GM12892 (cell line): Measurements from ENCODE around the gene HCRT.

ENCODE experiments used
- DNase-seq: peaks from one replicate; pipeline ENCODE4 v3.0.0; 2011; ENCODE audit not compliant: insufficient read length
- FAIRE-seq: peaks from 2 replicates; lab custom pipeline; 2011; peaks lifted over from hg19 to GRCh38; lab: Jason Lieb, UNC
- POLR2A ChIP-seq: IDR thresholded peaks from 2 replicates; pipeline ENCODE4 v1.6.1; 2011; ENCODE audit warnings: low read depth, low read length, control low read depth
- POLR2AphosphoS5 ChIP-seq: IDR thresholded peaks from 2 replicates; pipeline ENCODE4 v1.6.1; 2011; ENCODE audit warnings: low read depth, low read length, control low read depth
- TAF1 ChIP-seq: IDR thresholded peaks from 2 replicates; pipeline ENCODE4 v1.6.1; 2011; ENCODE audit warnings: low read depth, mild to moderate bottlenecking, control low read depth, low read length, borderline replicate concordance

Gene HCRT

DNA sequence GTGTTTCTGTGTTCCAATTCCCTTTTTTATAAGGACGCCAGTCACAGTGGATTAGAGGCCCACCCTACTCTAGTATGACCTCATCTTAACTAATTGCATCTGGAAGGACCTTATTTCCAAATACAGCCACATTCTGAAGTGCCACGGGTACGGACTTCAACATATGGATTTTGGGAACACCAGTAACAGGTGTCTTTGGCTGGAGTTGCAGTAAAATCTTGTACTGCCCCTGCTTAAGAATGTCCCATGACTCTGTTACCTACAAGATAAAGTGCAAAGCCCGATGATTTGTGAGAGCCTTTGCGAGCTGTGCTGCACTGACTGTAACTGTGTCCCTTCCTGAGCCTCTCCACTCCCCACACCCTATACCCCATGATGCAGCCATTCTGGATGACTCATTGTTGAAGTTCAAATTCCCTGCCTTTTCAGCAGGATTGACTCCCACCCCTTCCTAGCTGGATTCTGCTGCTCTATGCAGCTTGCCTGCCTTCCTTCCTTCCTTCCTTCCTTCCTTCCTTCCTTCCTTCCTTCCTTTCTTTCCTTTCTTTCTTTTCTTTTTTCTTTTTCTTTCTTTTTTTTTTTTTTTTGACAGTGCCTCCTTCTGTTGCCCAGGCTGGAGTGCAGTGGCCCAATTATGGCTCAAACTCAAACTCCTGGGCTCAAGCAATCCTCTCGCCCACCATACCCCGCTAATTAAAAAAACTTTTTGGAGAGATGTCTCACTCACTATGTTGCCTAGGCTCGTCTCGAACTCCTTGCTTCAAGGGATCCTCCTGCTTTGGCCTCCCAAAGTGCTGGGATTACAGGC, 2.1 kb downstream of the HCRT start:
- TF ChIP-seq TAF1 (no peak), POLR2AphosphoS5 (no peak), POLR2A (no peak)
- DNase-seq: no peak
- no peak for FAIRE-seq

DNA sequence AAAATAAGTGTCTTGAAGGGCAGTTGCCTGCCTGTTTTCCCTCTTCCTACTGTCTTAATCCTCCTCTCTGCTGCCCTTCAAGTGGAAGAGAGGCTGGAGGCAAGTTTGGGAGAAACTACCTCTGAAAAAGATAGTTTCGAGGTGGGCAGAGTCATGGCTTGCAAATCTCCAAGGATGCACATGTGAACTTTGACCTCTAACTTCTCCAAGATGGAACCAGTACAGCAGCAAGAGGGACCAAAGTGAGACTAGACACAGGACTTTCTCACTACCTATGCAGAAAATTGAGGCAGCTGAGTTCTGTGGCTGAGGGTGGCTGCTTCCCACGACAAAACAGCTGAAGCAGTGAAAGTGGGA, 3.4 kb downstream of the HCRT start:
- DNase-seq (no peak), FAIRE-seq (no peak)
- TF ChIP-seq POLR2A (no peak), TAF1 (no peak), POLR2AphosphoS5 (no peak)

DNA sequence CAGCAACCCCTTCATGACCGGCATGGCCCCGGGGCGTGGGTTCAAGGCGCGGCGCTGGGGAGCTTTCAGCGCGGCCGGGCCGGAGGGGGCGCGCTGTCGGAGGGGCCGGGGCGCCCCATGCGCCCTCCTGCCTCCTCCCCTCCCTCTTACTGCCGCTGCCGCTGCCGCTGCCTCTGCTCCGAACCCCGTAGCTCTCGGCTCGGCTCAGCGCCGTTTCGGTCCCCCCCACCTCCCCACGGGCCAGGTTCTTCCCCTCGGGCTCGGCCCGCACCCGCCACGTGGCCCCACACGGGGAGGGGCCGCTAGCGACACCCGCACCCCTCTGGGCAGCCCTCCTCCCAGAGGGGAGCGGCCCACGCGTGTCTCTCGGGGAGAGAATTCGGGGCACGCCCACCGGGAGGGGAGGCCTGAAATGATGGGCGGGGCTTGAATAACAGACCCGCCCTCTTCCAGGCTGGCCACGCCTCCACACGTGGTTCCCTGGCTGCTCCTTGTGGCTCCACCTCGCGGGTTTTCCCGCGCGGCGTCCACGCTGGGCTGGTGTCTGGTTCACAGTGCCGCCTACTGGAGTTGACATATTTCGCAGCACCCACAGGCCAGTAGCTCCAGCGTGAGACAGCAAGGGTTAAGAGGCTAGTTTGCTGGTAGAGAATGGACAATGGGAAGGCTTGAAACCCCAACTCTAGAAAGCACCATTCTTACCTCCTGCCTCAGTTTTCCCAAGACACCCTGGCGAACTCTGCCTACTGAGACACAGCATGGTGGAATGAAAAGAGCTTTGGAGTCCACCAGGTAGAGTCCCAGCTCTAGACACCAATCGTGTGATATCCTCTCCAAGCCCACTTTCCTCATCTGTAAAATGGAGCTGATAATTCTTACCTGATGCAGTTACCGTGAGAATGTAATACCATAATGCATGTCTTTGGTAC, 4.1 kb downstream of the HCRT start, which contains the start of gene KCNH4:
Gene KCNH4, minus strand, starts transcription at position 221 of the 929 bp plus-strand sequence. Its CDS starts 197 bp downstream, at position 24.
- no peak for TF ChIP-seq POLR2A
- no peak for TF ChIP-seq POLR2AphosphoS5
- no peak for TF ChIP-seq TAF1
- DNase-seq (peak; percentile 95), FAIRE-seq (peak; percentile 99)

DNA sequence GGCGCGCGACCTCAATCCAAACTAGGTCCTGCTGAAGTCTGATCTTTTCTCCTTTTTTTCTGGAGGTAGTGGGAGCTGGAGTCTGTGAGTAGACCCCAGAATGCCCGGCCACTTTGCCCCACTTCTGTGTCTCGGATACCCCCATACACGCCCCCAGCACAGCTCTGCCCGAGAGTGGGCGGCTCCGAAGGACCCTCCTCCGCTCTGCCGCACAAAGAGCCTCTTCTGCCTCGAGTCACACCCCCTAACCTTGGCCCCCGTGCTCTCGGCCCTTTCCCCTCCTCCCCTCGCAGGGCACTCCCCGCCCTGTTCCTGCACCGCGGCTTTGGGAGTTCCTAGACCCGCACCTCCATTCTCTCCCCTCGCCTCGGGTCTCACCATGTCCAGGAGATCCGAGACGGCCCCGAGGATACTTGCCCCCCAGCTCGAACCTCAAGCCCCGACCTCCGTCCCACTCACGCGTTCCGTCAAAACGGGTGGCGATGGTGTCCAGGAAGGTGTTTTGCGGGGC, 4.8 kb downstream of the HCRT start:
- no peak for TF ChIP-seq TAF1
- TF ChIP-seq POLR2AphosphoS5: no peak
- TF ChIP-seq POLR2A: no peak
- no peak for DNase-seq

DNA sequence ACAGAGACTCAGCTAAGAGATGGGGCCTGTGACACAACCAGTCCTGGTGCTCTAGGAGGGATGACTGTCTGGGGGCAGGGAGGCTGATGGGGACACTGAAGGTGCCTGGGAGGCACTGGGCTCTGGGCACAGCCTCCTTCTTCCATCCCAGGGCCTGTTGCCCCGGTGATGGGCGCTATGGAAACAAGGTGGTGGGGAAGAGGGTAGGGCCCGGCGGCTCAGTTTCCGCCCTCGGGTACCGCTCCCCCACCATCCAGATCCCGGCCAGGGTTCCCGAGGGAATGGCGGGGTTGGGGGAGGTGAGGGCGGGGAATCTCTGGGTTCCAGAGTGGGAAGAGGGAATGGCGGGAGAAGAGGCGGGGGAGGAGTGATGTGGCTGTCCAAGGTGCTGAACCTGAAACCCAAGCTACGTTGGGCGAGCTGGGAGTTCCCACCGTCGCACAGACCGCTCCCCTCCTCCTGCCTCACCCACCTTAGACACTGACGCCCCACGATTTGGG, 5.3 kb downstream of the HCRT start:
- FAIRE-seq (peak; percentile 70), DNase-seq (no peak)
- TF ChIP-seq POLR2A (no peak), TAF1 (no peak), POLR2AphosphoS5 (no peak)

More for the DNA sequence above, 4.8 kb downstream of the HCRT start:
- FAIRE-seq: no peak

DNA sequence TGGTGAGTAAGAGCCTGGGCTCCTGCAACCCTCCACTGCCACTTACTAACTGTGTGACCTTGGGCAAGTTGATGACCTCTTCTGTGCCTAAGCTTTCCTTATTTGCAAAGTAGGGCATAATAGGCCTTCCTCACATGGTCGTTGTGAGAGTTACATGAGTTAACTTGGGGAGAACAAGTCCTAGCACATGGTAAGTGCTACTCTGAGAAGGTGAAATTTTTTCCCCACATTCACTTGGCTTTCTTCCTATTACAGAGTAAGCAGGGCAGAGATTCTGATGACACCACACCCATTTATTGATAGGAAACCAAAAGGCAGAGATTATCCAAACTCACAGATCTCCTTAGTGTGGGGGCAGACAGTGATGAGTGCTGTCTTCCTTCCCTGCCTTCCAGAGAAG, 5.9 kb downstream of the HCRT start:
- TF ChIP-seq POLR2A: no peak
- TF ChIP-seq TAF1: no peak
- TF ChIP-seq POLR2AphosphoS5: no peak
- peak; percentile 24 for FAIRE-seq
- DNase-seq: no peak

DNA sequence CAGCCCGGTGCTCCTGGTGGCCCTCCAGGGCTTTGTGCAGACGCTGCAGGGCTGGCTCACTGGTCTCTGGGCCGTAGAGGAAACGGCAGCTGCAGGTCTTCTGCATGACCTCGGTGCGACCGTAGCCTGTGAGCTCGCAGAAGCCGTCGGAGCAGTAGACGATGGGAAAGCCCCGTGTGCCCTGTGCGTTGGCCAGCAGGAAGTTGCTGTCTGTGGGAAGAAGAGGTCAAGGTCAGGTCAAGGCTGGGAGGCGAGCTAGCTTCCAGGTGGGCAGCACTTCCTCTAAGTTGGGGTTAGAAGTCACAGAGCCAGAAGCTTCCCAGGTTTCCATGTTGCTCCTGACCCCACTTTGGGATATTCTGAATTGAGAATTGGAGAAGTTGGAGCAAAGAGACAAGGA, 6.4 kb downstream of the HCRT start:
- FAIRE-seq (peak; percentile 95), DNase-seq (peak; percentile 63)
- no peak for TF ChIP-seq TAF1
- no peak for TF ChIP-seq POLR2A
- no peak for TF ChIP-seq POLR2AphosphoS5

DNA sequence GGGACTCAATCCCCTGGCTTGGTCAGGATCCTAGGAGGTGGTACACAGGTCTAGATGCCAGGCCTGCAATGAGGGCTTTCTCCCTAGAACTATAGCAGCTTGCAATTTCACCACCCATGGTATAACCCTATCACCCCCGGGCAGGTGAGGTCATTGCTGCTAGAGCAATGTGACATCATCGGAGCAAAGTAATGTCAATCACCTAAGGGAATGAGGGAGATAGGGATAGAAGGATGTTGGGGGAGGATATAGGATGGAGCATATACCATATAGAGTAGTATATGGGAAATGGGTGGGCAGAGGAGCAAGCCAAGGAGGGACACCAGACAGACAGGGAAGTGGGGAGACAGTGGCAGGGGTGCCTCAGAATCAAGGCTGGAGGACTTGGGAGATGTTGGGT, 7.6 kb downstream of the HCRT start:
- FAIRE-seq (no peak), DNase-seq (no peak)
- TF ChIP-seq POLR2A: no peak
- TF ChIP-seq POLR2AphosphoS5: no peak
- TF ChIP-seq TAF1: no peak

DNA sequence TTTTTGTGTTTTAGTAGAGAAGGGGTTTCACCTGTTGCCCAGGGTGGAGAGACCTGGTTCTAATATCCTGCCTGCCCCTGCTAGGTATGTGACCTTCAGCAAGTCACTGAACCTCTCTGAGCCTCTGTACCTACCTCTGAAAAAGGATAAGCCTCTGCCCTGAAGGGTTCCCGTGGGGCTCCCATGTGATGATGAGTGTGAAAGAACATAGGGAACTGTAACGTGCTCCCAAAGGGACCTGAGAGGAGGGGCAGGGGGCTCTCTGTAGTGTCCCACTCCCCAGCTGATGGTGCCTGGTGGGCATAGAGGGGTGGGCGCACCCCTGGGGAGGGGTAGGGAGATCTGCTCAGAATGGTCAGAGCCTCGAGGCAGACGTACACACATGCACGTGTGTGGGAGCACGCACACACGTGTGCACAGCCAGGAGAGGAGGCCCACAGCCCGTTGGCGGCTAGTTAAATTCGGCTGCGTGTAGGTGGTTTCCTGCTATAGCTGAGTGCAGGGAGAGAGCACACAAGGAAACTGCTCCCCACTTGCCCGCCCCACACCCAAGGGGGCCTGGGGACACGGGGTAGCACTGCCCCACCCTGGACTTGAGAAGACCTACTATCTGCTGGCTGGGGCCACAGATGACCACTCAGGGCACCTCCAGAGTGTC, 11.0 kb downstream of the HCRT start:
- FAIRE-seq (peak; percentile 50), DNase-seq (no peak)

DNA sequence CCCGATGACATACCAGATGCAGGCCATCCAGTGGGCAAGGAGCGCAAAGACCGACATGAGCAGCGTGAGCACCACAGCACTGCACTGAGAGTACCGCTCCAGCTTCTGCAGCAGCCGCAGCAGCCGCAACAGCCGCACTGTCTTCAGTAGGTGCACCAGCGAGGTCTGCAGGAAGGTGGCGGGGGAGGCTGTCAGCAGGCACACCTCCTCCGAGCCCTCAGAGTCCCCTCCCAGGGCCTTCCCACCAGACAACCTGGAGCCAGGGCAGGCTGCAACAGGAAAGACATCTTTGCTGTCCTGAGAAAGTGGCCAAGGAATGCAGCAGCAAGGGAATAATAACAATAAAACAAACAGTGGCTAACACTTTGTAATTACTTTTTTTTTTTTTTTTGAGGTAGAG, 13.4 kb downstream of the HCRT start:
- TF ChIP-seq POLR2AphosphoS5: no peak
- no peak for TF ChIP-seq TAF1
- TF ChIP-seq POLR2A: no peak
- FAIRE-seq: no peak
- no peak for DNase-seq

More for the DNA sequence above, 11.0 kb downstream of the HCRT start:
- no peak for TF ChIP-seq TAF1
- no peak for TF ChIP-seq POLR2AphosphoS5
- no peak for TF ChIP-seq POLR2A

DNA sequence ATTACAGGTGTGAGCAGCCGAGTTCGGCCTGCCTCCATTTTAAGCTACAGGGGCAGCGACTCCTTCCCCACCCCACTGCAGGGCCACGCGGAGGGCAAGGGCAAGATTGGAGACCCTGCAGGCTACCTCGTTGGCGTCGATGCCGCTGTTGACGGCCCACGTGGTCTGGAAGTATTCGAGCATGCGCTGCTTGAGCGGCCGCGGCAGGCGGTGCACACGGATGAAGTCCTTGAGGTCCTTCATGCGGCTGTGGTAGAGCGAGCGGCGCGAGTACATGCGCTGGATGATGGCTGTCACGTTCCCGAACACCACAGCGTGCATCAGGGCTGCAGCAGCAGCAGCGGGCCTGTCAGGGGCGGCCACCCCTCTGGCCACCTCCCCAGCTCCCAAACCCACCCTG, 15.9 kb downstream of the HCRT start:
- TF ChIP-seq POLR2A: no peak
- TF ChIP-seq TAF1: no peak
- no peak for TF ChIP-seq POLR2AphosphoS5
- DNase-seq: no peak
- FAIRE-seq: no peak
